Endothelial cell of umbilical vein (primary cell): ENCODE results near the gene KIFAP3. TPM values are rescaled to one million over a fixed set of nuclear protein-coding genes. Genes with fewer than 3 reads are reported as not detected.

ENCODE experiments used
- BruUV-seq: library from RNA; stranded (reverse); fragments of 400-500 nt; replicated peaks from 2 replicates; lab custom pipeline; 2021; lab: Mats Ljungman, UMichigan
- CTCF ChIA-PET: fragments of 300-600, 350-600 bp; sonication (Branson Sonifier 250); formaldehyde crosslinking; loops from one replicate; lab custom pipeline; 2021; ENCODE audit warnings: antibody characterized with exemption, inconsistent platforms; lab: Charles Lee
- POLR2A ChIA-PET: fragments of 300-600, 350-600 bp; sonication (Branson Sonifier 250); formaldehyde crosslinking; loops from one replicate; lab custom pipeline; 2021; ENCODE audit warnings: antibody characterized with exemption, inconsistent platforms; lab: Charles Lee
- DNase-seq: peaks from one replicate; pipeline ENCODE4 v3.0.0-alpha.2; 2011; ENCODE audit warnings: low read depth, low spot score
- FAIRE-seq: peaks from 2 replicates; lab custom pipeline; 2011; peaks lifted over from hg19 to GRCh38; lab: Jason Lieb, UNC
- H2AFZ ChIP-seq: 2 replicates; pipeline ENCODE4 v1.6.0; 2012; ENCODE audit warnings: low read depth, low read length, control low read depth, inconsistent platforms
- H3K27ac ChIP-seq: 2 replicates; pipeline ENCODE4 v1.5.1; 2011; ENCODE audit warnings: low read depth, mild to moderate bottlenecking, control low read depth, low read length, moderate library complexity; ENCODE audit not compliant: insufficient read depth
- H3K27me3 ChIP-seq, 2 experiments: 2 replicates each; pipeline versions ENCODE4 v1.6.0 to v1.6.1; 2011; ENCODE audit warnings: low read length in 2 of 2, mixed read lengths in 1 of 2; ENCODE audit not compliant: control insufficient read depth in 2 of 2, insufficient read depth in 2 of 2
- H3K36me3 ChIP-seq, 2 experiments: 2 replicates in 1 of 2; 3 replicates in 1 of 2; pipeline ENCODE4 v1.5.1; 2011; ENCODE audit warnings: low read length in 2 of 2, mild to moderate bottlenecking in 1 of 2, moderate library complexity in 1 of 2; ENCODE audit not compliant: control insufficient read depth in 2 of 2, insufficient read depth in 2 of 2; ENCODE audit errors: extremely low read depth in 1 of 2
- H3K4me1 ChIP-seq: 3 replicates; pipeline ENCODE4 v1.5.1; 2011; ENCODE audit warnings: mild to moderate bottlenecking, low read length; ENCODE audit not compliant: control insufficient read depth, insufficient read depth; ENCODE audit errors: extremely low read depth
- H3K4me2 ChIP-seq: 2 replicates; pipeline ENCODE4 v1.6.1; 2011; ENCODE audit warnings: low read length, control low read depth, mixed read lengths; ENCODE audit not compliant: insufficient read depth
- H3K4me3 ChIP-seq, 3 experiments: fragments of 200-600 bp in 1 of 3; sonication (generic), shearing (Covaris generic) in 1 of 3; replicated peaks in 1 of 3; 2 replicates each; pipeline ENCODE4 v1.5.1; 2011 to 2016; ENCODE audit warnings: control low read depth in 3 of 3, low read length in 3 of 3, mild to moderate bottlenecking in 2 of 3, inconsistent platforms in 1 of 3, low read depth in 1 of 3, moderate library complexity in 1 of 3; ENCODE audit not compliant: insufficient read depth in 1 of 3
- H3K79me2 ChIP-seq: 2 replicates; pipeline ENCODE4 v1.6.0; 2012; ENCODE audit warnings: low read length, inconsistent platforms; ENCODE audit not compliant: control insufficient read depth, insufficient read depth
- H3K9ac ChIP-seq: replicated peaks from 2 replicates; pipeline ENCODE3; 2011; ENCODE audit warnings: low read length, control low read depth; ENCODE audit not compliant: insufficient read depth; ENCODE audit errors: extremely low read depth
- H3K9me1 ChIP-seq: replicated peaks from 3 replicates; pipeline ENCODE4 v1.6.0; 2011; ENCODE audit warnings: mild to moderate bottlenecking, low read length; ENCODE audit not compliant: control insufficient read depth, insufficient read depth; ENCODE audit errors: extremely low read depth
- H3K9me3 ChIP-seq: replicated peaks from 2 replicates; pipeline ENCODE4 v1.5.1; 2012; ENCODE audit warnings: low read length, inconsistent platforms; ENCODE audit not compliant: control insufficient read depth, insufficient read depth
- H4K20me1 ChIP-seq: replicated peaks from 2 replicates; pipeline ENCODE3; 2011; ENCODE audit warnings: mild to moderate bottlenecking, low read length; ENCODE audit not compliant: control insufficient read depth, insufficient read depth; ENCODE audit errors: extremely low read depth
- EZH2 ChIP-seq: IDR thresholded peaks from 2 replicates; pipeline ENCODE4 v1.6.1; 2012; ENCODE audit warnings: borderline replicate concordance, low read depth, mild to moderate bottlenecking, moderate library complexity, low read length, inconsistent platforms; ENCODE audit not compliant: severe bottlenecking
- FOS ChIP-seq: IDR thresholded peaks from 2 replicates; pipeline ENCODE4 v1.6.1; 2011; ENCODE audit warnings: mild to moderate bottlenecking, low read length, moderate library complexity, borderline replicate concordance; ENCODE audit not compliant: insufficient read depth
- GATA2 ChIP-seq: IDR thresholded peaks from 2 replicates; pipeline ENCODE4 v1.7.0; 2011; ENCODE audit warnings: low read depth, mild to moderate bottlenecking, moderate library complexity, mixed read lengths, low read length; ENCODE audit not compliant: insufficient read length, insufficient read depth
- JUN ChIP-seq: IDR thresholded peaks from 2 replicates; pipeline ENCODE4 v1.6.1; 2011; ENCODE audit warnings: borderline replicate concordance, low read depth; ENCODE audit not compliant: insufficient read length, insufficient read depth
- MAX ChIP-seq: IDR thresholded peaks from 2 replicates; pipeline ENCODE4 v1.6.1; 2011; ENCODE audit not compliant: insufficient read depth, insufficient read length
- MYC ChIP-seq: IDR thresholded peaks from one replicate; pipeline ENCODE4 v1.6.1; 2011; ENCODE audit warnings: mild to moderate bottlenecking, low read depth, low read length
- POLR2A ChIP-seq: IDR thresholded peaks from 2 replicates; pipeline ENCODE4 v1.6.1; 2012; ENCODE audit warnings: low read depth, mild to moderate bottlenecking, control low read depth, low read length
- POLR2AphosphoS5 ChIP-seq: IDR thresholded peaks from 2 replicates; pipeline ENCODE4 v1.6.1; 2012; ENCODE audit warnings: low read depth, mild to moderate bottlenecking, control low read depth, low read length, moderate library complexity; ENCODE audit not compliant: insufficient read depth
- dilution Hi-C: fragments of 300-500 bp; cut with MboI; formaldehyde crosslinking; loops from one replicate; pipeline ENCODE4 v1.15.0; 2019; ENCODE audit warnings: low sequenced_read_pairs; ENCODE audit not compliant: extremely low pct_ligation_motif_present
- intact Hi-C: fragments of 100-400 bp; cut with micrococcal nuclease; formaldehyde crosslinking; loops from one replicate; pipeline ENCODE4 v1.10.0; 2022
- polyA plus RNA-seq, 4 experiments: library from polyadenylated mRNA; depleted of rRNA in 3 of 4; stranded (reverse) in 3 of 4; unstranded in 1 of 4; fragments of >200 nt; gene quantifications; 2 replicates each; pipeline versions ENCODE4 v1.2.1 to v1.2.3, GENCODE V29; 2011 to 2012; ENCODE audit warnings: missing spikeins in 1 of 4
- total RNA-seq: library from RNA; stranded (reverse); gene quantifications from 2 replicates; pipeline ENCODE4 v1.2.3, GENCODE V29; 2021
- TF ChIP-seq, protein P1 (sequence below), 2 donors: IDR thresholded peaks; 1 replicate in 1 of 2; 2 replicates in 1 of 2; pipeline ENCODE4 v1.5.1; 2011; ENCODE audit warnings: low read length in 2 of 2, mild to moderate bottlenecking in 2 of 2, moderate library complexity in 2 of 2, control low read depth in 1 of 2, inconsistent platforms in 1 of 2, low read depth in 1 of 2; ENCODE audit not compliant: insufficient read depth in 1 of 2; ENCODE audit errors: extremely low read depth in 1 of 2

Gene KIFAP3
- total and polyA plus RNA-seq, 2 donors (not counting 3 experiments of a cell fraction or from before 2014, with no cell fraction given): 6.4 to 17.5 TPM

- CTCF ChIA-PET: interaction anchor here (1.8 kb wide), 1 partner anchor 78 kb away, joined by 4 read pairs; no protein-coding TSS in a partner anchor
- Histone ChIP-seq H3K9me3 (no peaks in the 10 kb centered on the region), H3K4me1 (peaks cover 8% of the 10 kb centered on the region), H3K79me2 (peaks cover 10% of the 10 kb centered on the region), H3K9ac (no peak overlapping the region), H3K4me3 (no peak overlapping the region), H3K4me2 (no peak overlapping the region), H2AFZ (no peak overlapping the region), H3K27me3 (no peaks in the 10 kb centered on the region), H3K36me3 (peaks cover 0 to 5% of the 10 kb centered on the region in 2 experiments), H4K20me1 (no peaks in the 10 kb centered on the region), H3K27ac (no peak overlapping the region), H3K9me1 (no peaks in the 10 kb centered on the region)
- dilution Hi-C loops: no loop called here
- FAIRE-seq (no peak), DNase-seq (no peak)
- intact Hi-C loops: no loop called here
- BruUV-seq: no TSS peak
- POLR2A ChIA-PET: no interaction called here
- no peak for TF ChIP-seq GATA2
- TF ChIP-seq MAX: no peak
- no peak for TF ChIP-seq POLR2AphosphoS5
- TF ChIP-seq EZH2: no peak
- TF ChIP-seq, protein P1, sequence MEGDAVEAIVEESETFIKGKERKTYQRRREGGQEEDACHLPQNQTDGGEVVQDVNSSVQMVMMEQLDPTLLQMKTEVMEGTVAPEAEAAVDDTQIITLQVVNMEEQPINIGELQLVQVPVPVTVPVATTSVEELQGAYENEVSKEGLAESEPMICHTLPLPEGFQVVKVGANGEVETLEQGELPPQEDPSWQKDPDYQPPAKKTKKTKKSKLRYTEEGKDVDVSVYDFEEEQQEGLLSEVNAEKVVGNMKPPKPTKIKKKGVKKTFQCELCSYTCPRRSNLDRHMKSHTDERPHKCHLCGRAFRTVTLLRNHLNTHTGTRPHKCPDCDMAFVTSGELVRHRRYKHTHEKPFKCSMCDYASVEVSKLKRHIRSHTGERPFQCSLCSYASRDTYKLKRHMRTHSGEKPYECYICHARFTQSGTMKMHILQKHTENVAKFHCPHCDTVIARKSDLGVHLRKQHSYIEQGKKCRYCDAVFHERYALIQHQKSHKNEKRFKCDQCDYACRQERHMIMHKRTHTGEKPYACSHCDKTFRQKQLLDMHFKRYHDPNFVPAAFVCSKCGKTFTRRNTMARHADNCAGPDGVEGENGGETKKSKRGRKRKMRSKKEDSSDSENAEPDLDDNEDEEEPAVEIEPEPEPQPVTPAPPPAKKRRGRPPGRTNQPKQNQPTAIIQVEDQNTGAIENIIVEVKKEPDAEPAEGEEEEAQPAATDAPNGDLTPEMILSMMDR (IDR thresholded peaks at IDR 0.05; ENCODE audit: extremely low read depth in 1 of 2, insufficient read depth in 1 of 2, low read depth in 1 of 2, low read length in 2 of 2): no peak
- no peak for TF ChIP-seq JUN
- TF ChIP-seq POLR2A: no peak
- no peak for TF ChIP-seq FOS
- no peak for TF ChIP-seq MYC
Measured at GRCh38 chr1:169886931-169887330, 187.6 kb downstream of the KIFAP3 start.
